IPS-15b (cell line): ENCODE data around the gene QPRT.
"Not testable (repeated sequence)": the region's sequence is repeated elsewhere in the genome, so short reads cannot be mapped to it uniquely, and the experiment has no call there.

ENCODE experiments used
- H3K27me3 ChIP-seq: one replicate; pipeline ENCODE4 v1.6.1; 2013; ENCODE audit warnings: low read length; ENCODE audit not compliant: control insufficient read depth, insufficient read depth
- H3K36me3 ChIP-seq: one replicate; pipeline ENCODE4 v1.6.1; 2013; ENCODE audit warnings: low read length; ENCODE audit not compliant: control insufficient read depth, insufficient read depth
- H3K4me1 ChIP-seq: one replicate; pipeline ENCODE4 v1.6.1; 2013; ENCODE audit warnings: mild to moderate bottlenecking, low read length; ENCODE audit not compliant: control insufficient read depth, insufficient read depth
- H3K4me3 ChIP-seq: one replicate; pipeline ENCODE4 v1.5.1; 2013; ENCODE audit warnings: low read depth, low read length
- H3K9ac ChIP-seq: one replicate; pipeline ENCODE4 v1.6.1; 2013; ENCODE audit warnings: low read depth, mild to moderate bottlenecking, low read length
- H3K9me3 ChIP-seq: one replicate; pipeline ENCODE4 v1.6.1; 2013; ENCODE audit warnings: mild to moderate bottlenecking, low read length; ENCODE audit not compliant: control insufficient read depth, insufficient read depth

The QPRT gene

DNA sequence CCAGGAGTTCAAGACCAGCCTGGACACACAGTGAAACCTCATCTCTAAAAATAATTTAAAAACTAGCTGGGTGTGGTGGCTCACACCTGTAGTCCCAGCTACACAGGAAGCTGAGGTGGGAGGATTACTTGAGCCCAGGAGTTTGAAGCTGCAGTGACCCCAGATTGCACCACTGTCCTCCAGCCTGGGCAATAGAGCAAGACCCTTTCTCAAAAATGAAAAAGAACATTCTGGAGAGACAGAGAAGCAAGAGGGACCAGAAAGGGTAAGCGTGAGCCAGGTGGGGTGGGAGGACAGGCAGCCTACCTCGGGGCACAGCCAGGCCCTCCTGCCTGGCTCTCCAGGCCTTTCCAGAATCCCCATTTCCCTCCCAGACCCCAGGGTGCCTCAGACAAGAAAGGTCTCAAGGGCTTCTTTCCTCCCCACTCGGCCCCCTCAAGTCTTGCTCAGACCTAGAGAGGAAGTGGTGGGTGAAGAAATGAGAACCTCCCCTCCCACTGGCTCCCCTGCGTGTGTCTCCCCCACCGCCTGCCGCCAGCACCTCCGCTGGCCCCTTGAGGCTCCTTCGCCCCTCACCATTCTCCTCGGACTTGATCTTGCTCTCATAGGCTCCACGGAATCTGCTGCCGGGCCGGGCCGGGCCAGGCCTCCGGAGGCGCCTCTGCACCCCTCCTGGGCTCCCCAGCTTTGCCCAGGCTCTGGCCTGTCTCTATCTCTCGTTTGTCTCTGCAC, 66.3 kb downstream of the QPRT start:
- no peak overlapping the region for H3K4me3 ChIP-seq
- no peaks in the 10 kb centered on the region for H3K9me3 ChIP-seq
- no peaks in the 10 kb centered on the region for H3K36me3 ChIP-seq
- no peak overlapping the region for H3K9ac ChIP-seq
- no peaks in the 10 kb centered on the region for H3K4me1 ChIP-seq
- H3K27me3 ChIP-seq = no peaks in the 10 kb centered on the region

GRCh38 chr16:29745853-29746345, 66.9 kb downstream of the QPRT start, which contains the start of gene C16orf54:
C16orf54 (minus strand) TSS chr16:29745990; CDS start chr16:29744951, 1,039 bp downstream.
- H3K9ac ChIP-seq = no peak within 1 kb of the TSS
- H3K27me3 ChIP-seq = no peaks in the 10 kb centered on the region
- no peaks in the 10 kb centered on the region for H3K36me3 ChIP-seq
- H3K4me3 ChIP-seq = no peak within 1 kb of the TSS
- H3K4me1 ChIP-seq = no peaks in the 10 kb centered on the region
- no peaks in the 10 kb centered on the region for H3K9me3 ChIP-seq

DNA sequence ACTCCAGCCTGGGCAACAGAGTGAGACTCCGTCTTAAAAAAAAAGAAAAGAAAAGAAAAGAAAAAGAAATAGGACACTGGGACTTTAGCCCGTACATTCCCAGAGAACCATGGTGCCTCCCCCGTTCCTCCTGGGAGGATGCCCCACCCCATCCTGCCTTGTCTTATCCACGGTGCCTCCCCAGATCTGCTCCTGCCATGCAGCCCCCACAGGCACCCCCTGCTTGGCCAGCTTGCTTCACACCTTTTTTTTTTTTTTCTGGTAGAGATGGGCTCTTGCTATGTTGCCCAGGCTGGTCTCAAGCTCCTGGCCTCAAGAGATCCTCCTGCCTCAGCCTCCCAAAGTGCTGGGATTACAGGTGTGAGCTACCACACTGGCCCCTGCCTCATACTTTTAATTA, 67.5 kb downstream of the QPRT start:
- not testable (repeated sequence) for H3K9me3 ChIP-seq, H3K4me1 ChIP-seq, H3K27me3 ChIP-seq, H3K36me3 ChIP-seq, H3K4me3 ChIP-seq, H3K9ac ChIP-seq
